ENCODE measurements around the gene SERPINA4. TPM values are rescaled to one million over a fixed set of nuclear protein-coding genes. Genes with fewer than 3 reads are reported as not detected.

SERPINA4 gene
- total and polyA plus RNA-seq, 2 of the 13 experiments (the other 11 are each of a cell fraction or from before 2014, with no cell fraction given): 39.1 to 57.8 TPM

DNA sequence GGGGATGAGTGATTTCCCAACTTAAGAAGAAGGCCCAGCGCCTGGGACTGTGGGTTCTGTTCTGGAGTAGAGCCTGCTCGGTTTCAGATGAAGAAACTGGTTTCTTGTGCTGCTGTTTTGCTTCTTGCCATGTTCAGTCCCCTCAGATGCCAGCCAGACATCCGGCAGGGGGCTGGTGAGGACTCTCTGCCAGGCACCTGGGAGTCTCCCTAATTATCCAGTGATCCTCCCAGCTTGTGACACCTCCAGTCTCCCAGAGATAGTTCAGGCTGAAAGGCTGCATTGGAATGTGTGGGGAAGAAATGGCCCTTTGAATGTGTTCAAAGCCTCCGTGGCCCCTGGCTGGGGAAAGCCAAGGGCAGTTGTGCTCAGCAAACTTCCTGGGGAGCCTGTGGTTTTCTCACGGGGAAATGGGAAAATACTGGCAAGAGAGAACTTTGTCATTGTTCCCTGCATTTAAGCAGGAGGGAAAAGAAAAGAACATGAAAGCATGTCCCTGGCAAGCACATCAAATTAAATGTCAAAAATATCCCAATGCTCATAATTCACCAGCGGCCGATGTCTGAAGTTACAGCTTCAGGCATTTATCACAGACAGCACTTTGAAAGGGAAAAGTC is 43.5 kb upstream of the SERPINA4 start:
- Histone ChIP-seq H3K9ac (ENCODE audit: insufficient read depth, low read depth, low read length) (no peak overlapping the region), H3K4me2 (ENCODE audit: low read depth, low read length) (peak overlapping the region; percentile 53), H3K27me3 (ENCODE audit: control insufficient read depth in 1 of 2, insufficient read depth in 2 of 2, low read length in 2 of 2) (no peaks in the 10 kb centered on the region), H3K4me3 (replicated peaks in 1 of 3; ENCODE audit: insufficient read depth in 1 of 3, low read depth in 2 of 3, low read length in 3 of 3) (peak overlapping the region in 1 of 3 experiments; percentile 14; a peak in 1 of 6 replicates), H3K9me3 (ENCODE audit: low read length) (no peaks in the 10 kb centered on the region), H3K4me1 (ENCODE audit: insufficient read depth, low read length) (peaks cover 92% of the 10 kb centered on the region), H3K27ac (ENCODE audit: extremely low read length, insufficient read depth, low read length) (peak overlapping the region; percentile 44), H2AFZ (ENCODE audit: low read length) (no peak overlapping the region), H3K79me2 (ENCODE audit: insufficient read depth, low read length) (no peaks in the 10 kb centered on the region), H4K20me1 (ENCODE audit: insufficient read depth, low read length) (no peaks in the 10 kb centered on the region), H3K36me3 (replicated peaks in 1 of 2; ENCODE audit: control insufficient read depth in 1 of 2, insufficient read depth in 2 of 2, low read length in 2 of 2) (no peaks in the 10 kb centered on the region)
- DNase-seq (ENCODE audit: low spot score) (peak; percentile 77), FAIRE-seq (peak; percentile 34), ATAC-seq (peak; percentile 9; the same call in 2 of the 3 replicates)
- POLR2A ChIA-PET: no interaction called here
- no TSS peak for BruUV-seq (replicated peaks)
- 32% methylated on average over 7 of the region's 7 CpGs for WGBS (ENCODE audit: low lambda C conversion rate)
- intact Hi-C loops (cut with micrococcal nuclease; ENCODE audit: unreplicated experiment): no loop called here
- CTCF ChIA-PET (ENCODE audit: low intra/inter-chr PET ratio, low total read pairs): no interaction called here
- in situ Hi-C loops (cut with HindIII; ENCODE audit: extremely low pct_ligation_motif_present, low pct_unique_long_range_greater_than_20kb): no loop called here
- TF ChIP-seq MIER3 (CRISPR knock-in tag; IDR thresholded peaks at IDR 0.05; ENCODE audit: borderline replicate concordance) (no peak), MZF1 (CRISPR knock-in tag; IDR thresholded peaks at IDR 0.05; ENCODE audit: borderline replicate concordance) (no peak), ZNF792 (CRISPR knock-in tag; IDR thresholded peaks at IDR 0.05) (no peak), ZNF367 (CRISPR knock-in tag; IDR thresholded peaks at IDR 0.05; ENCODE audit: borderline replicate concordance) (no peak), PLRG1 (conservative IDR thresholded peaks at IDR 0.05) (no peak), PHB2 (IDR thresholded peaks at IDR 0.05; ENCODE audit: partially characterized antibody) (no peak), SIX4 (CRISPR knock-in tag; IDR thresholded peaks at IDR 0.05) (no peak), RARA (CRISPR knock-in tag; IDR thresholded peaks at IDR 0.05) (peak; percentile 65), FOXA1 (IDR thresholded peaks at IDR 0.05) (no peak), FOXA1 (CRISPR knock-in tag; IDR thresholded peaks at IDR 0.05) (peak; percentile 32; the same call in 1 of the 2 replicates)
- TF ChIP-seq, protein P1, sequence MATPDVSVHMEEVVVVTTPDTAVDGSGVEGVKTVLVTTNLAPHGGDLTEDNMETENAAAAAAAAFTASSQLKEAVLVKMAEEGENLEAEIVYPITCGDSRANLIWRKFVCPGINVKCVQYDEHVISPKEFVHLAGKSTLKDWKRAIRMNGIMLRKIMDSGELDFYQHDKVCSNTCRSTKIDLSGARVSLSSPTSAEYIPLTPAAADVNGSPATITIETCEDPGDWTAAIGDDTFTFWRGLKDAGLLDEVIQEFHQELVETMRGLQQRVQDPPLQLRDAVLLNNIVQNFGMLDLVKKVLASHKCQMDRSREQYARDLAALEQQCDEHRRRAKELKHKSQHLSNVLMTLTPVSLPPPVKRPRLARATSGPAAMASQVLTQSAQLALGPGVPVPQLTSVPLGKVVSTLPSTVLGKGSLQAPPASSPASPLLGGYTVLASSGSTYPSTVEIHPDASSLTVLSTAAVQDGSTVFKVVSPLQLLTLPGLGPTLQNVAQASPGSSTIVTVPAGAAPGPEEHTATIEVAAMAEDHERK (CRISPR knock-in tag; IDR thresholded peaks at IDR 0.05; ENCODE audit: low read depth): no peak
- TF ChIP-seq, protein P2, sequence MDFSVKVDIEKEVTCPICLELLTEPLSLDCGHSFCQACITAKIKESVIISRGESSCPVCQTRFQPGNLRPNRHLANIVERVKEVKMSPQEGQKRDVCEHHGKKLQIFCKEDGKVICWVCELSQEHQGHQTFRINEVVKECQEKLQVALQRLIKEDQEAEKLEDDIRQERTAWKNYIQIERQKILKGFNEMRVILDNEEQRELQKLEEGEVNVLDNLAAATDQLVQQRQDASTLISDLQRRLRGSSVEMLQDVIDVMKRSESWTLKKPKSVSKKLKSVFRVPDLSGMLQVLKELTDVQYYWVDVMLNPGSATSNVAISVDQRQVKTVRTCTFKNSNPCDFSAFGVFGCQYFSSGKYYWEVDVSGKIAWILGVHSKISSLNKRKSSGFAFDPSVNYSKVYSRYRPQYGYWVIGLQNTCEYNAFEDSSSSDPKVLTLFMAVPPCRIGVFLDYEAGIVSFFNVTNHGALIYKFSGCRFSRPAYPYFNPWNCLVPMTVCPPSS (IDR thresholded peaks at IDR 0.05): no peak
- TF ChIP-seq, protein P3, sequence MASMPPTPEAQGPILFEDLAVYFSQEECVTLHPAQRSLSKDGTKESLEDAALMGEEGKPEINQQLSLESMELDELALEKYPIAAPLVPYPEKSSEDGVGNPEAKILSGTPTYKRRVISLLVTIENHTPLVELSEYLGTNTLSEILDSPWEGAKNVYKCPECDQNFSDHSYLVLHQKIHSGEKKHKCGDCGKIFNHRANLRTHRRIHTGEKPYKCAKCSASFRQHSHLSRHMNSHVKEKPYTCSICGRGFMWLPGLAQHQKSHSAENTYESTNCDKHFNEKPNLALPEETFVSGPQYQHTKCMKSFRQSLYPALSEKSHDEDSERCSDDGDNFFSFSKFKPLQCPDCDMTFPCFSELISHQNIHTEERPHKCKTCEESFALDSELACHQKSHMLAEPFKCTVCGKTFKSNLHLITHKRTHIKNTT (CRISPR knock-in tag; IDR thresholded peaks at IDR 0.05): no peak
- TF ChIP-seq, protein P4, sequence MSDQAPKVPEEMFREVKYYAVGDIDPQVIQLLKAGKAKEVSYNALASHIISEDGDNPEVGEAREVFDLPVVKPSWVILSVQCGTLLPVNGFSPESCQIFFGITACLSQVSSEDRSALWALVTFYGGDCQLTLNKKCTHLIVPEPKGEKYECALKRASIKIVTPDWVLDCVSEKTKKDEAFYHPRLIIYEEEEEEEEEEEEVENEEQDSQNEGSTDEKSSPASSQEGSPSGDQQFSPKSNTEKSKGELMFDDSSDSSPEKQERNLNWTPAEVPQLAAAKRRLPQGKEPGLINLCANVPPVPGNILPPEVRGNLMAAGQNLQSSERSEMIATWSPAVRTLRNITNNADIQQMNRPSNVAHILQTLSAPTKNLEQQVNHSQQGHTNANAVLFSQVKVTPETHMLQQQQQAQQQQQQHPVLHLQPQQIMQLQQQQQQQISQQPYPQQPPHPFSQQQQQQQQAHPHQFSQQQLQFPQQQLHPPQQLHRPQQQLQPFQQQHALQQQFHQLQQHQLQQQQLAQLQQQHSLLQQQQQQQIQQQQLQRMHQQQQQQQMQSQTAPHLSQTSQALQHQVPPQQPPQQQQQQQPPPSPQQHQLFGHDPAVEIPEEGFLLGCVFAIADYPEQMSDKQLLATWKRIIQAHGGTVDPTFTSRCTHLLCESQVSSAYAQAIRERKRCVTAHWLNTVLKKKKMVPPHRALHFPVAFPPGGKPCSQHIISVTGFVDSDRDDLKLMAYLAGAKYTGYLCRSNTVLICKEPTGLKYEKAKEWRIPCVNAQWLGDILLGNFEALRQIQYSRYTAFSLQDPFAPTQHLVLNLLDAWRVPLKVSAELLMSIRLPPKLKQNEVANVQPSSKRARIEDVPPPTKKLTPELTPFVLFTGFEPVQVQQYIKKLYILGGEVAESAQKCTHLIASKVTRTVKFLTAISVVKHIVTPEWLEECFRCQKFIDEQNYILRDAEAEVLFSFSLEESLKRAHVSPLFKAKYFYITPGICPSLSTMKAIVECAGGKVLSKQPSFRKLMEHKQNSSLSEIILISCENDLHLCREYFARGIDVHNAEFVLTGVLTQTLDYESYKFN (CRISPR knock-in tag; conservative IDR thresholded peaks at IDR 0.05): peak; percentile 68
- TF ChIP-seq, protein P5, sequence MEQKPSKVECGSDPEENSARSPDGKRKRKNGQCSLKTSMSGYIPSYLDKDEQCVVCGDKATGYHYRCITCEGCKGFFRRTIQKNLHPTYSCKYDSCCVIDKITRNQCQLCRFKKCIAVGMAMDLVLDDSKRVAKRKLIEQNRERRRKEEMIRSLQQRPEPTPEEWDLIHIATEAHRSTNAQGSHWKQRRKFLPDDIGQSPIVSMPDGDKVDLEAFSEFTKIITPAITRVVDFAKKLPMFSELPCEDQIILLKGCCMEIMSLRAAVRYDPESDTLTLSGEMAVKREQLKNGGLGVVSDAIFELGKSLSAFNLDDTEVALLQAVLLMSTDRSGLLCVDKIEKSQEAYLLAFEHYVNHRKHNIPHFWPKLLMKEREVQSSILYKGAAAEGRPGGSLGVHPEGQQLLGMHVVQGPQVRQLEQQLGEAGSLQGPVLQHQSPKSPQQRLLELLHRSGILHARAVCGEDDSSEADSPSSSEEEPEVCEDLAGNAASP (CRISPR knock-in tag; IDR thresholded peaks at IDR 0.05; ENCODE audit: borderline replicate concordance): peak; percentile 62; the same call in 1 of the 2 replicates

Data from HepG2 (cell line).